GM13976 (cell line): ENCODE results near the gene MCL1.

Experiments used
- DNase-seq: peaks from one replicate; pipeline ENCODE4 v3.0.0; 2012; ENCODE audit warnings: low spot score
- CTCF ChIP-seq: IDR thresholded peaks from 2 replicates; pipeline ENCODE4 v1.5.1; 2012; ENCODE audit warnings: borderline replicate concordance, mild to moderate bottlenecking; ENCODE audit not compliant: insufficient read depth; ENCODE audit errors: extremely low read depth, missing control alignments, control extremely low read depth
- in situ Hi-C: fragments of 300-500 bp; cut with MboI; formaldehyde crosslinking; loops from one replicate; pipeline ENCODE4 v1.12.0; 2022; ENCODE audit warnings: low sequenced_read_pairs, mixed read lengths, inconsistent platforms; ENCODE audit not compliant: unreplicated experiment

Gene MCL1

GRCh38 chr1:150578272-150579109, 919 bp downstream of the MCL1 start:
- TF ChIP-seq CTCF: no peak
- in situ Hi-C loops: no loop called here
- peak; percentile 18 for DNase-seq

GRCh38 chr1:150577557-150578271, 1.7 kb downstream of the MCL1 start:
- in situ Hi-C loops: no loop called here
- DNase-seq: no peak
- TF ChIP-seq CTCF: no peak

- in situ Hi-C loops: no loop called here
- no peak for DNase-seq
- no peak for TF ChIP-seq CTCF
These were observed 2.4 kb downstream of the MCL1 start for GRCh38 chr1:150576794-150577556.

GRCh38 chr1:150576367-150576711, 3.1 kb downstream of the MCL1 start:
- DNase-seq: no peak
- in situ Hi-C loops: no loop called here
- no peak for TF ChIP-seq CTCF

GRCh38 chr1:150575518-150576366, 3.7 kb downstream of the MCL1 start:
- DNase-seq: no peak
- no peak for TF ChIP-seq CTCF
- in situ Hi-C loops: no loop called here

- DNase-seq: no peak
- in situ Hi-C loops: no loop called here
These were observed 4.3 kb downstream of the MCL1 start for GRCh38 chr1:150575072-150575489.

More at GRCh38 chr1:150575072-150575489, 4.3 kb downstream of the MCL1 start:
- no peak for TF ChIP-seq CTCF
